ENCODE results near the gene ADM2.
"Not testable (repeated sequence)": the region's sequence is repeated elsewhere in the genome, so short reads cannot be mapped to it uniquely, and the experiment has no call there.

The ADM2 gene

DNA sequence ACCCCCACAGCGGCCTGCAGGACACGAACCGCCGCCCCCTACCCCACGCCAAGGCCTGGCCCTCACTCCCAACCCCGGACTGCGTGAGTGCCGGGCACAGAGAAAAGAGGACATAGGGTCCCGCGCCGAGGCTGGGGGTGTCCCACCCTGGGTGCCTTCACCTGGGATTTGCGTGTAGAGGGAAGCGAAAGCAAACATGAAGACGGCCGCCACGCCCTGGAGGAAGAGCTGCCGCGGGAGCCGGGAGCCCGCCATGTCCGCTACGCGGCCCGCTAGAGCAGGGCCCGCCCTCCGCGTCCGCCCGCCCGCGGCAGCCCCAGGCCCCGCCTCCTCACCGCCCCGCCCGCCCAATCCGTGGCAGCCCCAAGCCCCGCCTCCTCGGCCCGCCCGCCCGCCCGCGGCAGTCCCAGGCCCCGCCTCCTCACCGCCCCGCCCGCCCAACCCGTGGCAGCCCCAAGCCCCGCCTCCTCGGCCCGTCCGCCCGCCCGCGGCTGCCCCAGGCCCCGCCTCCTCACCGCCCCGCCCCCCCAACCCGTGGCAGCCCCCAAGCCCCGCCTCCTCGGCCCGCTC, 26.2 kb downstream of the ADM2 start, which contains the start of gene LMF2:
Gene LMF2, minus strand, starts transcription at position 282 of the 570 bp plus-strand sequence. Its CDS starts 27 bp downstream, at position 255.
- H3K4me3 ChIP-seq (ENCODE audit: low read length), result peak within 1 kb of the TSS; percentile 87

DNA sequence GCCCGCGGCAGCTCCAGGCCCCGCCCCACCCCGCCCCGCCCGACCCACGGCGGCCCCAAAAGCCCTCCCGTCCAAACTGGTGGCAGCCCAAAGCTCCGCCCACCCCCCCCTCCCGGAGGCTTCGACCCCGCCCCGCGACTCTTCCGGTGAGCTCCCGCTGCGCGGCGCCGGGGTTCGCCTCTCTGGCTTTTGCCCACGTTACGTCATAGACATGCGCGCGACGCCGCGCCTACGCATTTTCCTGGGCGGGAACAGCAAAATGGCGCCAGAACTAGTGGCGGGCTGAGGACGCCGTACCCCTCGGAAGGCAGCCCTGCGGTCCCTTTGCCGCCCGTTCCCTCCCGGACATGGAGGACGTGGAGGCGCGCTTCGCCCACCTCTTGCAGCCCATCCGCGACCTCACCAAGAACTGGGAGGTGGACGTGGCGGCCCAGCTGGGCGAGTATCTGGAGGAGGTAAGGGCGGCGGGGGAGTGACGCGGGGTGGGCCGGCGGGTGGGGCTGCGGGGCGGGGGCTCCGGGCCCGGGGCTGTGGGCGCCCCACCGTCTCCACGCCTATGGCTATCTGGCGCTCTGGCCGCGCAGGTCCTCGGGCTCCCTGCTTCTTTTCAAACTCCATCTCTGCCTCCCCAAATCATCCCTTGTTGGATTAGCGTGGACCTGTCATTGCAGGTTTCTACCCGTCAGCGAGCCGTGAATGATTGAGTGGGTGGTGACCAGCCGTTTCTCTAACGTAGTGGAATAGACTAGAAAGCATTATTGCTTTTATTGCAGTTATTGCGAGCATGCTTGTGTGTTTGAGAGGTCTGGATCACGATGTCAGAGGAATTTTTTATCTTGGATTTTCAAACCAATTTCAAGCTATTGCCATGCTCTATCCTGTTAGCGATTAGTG, 26.9 kb downstream of the ADM2 start, which contains the start of gene NCAPH2:
Gene NCAPH2, plus strand, starts transcription at position 234 of the 894 bp plus-strand sequence. Its CDS starts 114 bp downstream, at position 348.
- TF ChIP-seq ZNF274 (IDR thresholded peaks at IDR 0.05; ENCODE audit: low read depth, low read length), result no peak
- H3K4me3 ChIP-seq (ENCODE audit: low read length), result peak within 1 kb of the TSS; percentile 87

More for the DNA sequence above, 26.2 kb downstream of the ADM2 start, which contains the start of gene LMF2:
- TF ChIP-seq ZNF274 (IDR thresholded peaks at IDR 0.05; ENCODE audit: low read depth, low read length), result no peak

- no peak for TF ChIP-seq ZNF274 (IDR thresholded peaks at IDR 0.05; ENCODE audit: low read depth, low read length)
- peak overlapping the region; percentile 87 for H3K4me3 ChIP-seq (ENCODE audit: low read length)
These were observed 27.6 kb downstream of the ADM2 start for GRCh38 chr22:50508897-50509296.

- no peak for TF ChIP-seq ZNF274 (IDR thresholded peaks at IDR 0.05; ENCODE audit: low read depth, low read length)
These were observed 31.8 kb downstream of the ADM2 start for GRCh38 chr22:50513175-50513574.

GRCh38 chr22:50516068-50516467, 34.7 kb downstream of the ADM2 start:
- H3K4me3 ChIP-seq (ENCODE audit: low read length), result no peak overlapping the region
- no peak for TF ChIP-seq ZNF274 (IDR thresholded peaks at IDR 0.05; ENCODE audit: low read depth, low read length)

More at GRCh38 chr22:50513175-50513574, 31.8 kb downstream of the ADM2 start:
- H3K4me3 ChIP-seq (ENCODE audit: low read length), result no peak overlapping the region

- no peak for TF ChIP-seq ZNF274 (IDR thresholded peaks at IDR 0.05; ENCODE audit: low read depth, low read length)
- H3K4me3 ChIP-seq (ENCODE audit: low read length), result no peak overlapping the region
These were observed 35.5 kb downstream of the ADM2 start for GRCh38 chr22:50516891-50517290.

GRCh38 chr22:50517495-50518260, 36.3 kb downstream of the ADM2 start:
- no peak for TF ChIP-seq ZNF274 (IDR thresholded peaks at IDR 0.05; ENCODE audit: low read depth, low read length)
- H3K4me3 ChIP-seq (ENCODE audit: low read length), result no peak overlapping the region

DNA sequence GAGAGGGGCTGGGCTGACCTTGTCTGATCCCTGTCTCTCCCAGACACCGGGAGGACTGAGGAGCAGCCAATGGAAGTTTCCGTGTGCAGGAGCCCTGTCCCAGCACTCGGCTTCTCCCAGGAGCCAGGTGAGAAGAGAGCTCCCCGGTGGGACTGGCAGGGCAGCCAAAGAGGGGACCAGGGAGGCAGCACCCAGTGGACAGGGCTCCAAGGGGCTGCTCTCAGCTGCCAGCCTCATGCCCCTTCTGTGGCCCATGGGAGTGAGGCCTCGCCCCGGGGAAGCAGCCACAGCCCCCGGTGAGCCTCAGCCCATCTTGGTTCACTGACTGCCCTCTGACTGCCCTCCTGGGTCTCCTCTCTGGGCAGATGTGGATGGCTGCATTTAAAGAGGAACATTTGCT, 37.3 kb downstream of the ADM2 start:
- no peak overlapping the region for H3K4me3 ChIP-seq (ENCODE audit: low read length)
- TF ChIP-seq ZNF274 (IDR thresholded peaks at IDR 0.05; ENCODE audit: low read depth, low read length), result no peak

GRCh38 chr22:50519151-50519550, 37.8 kb downstream of the ADM2 start:
- H3K4me3 ChIP-seq (ENCODE audit: low read length), result no peak overlapping the region

GRCh38 chr22:50520184-50520583, 38.8 kb downstream of the ADM2 start:
- not testable (repeated sequence) for H3K4me3 ChIP-seq (ENCODE audit: low read length)

More at GRCh38 chr22:50519151-50519550, 37.8 kb downstream of the ADM2 start:
- TF ChIP-seq ZNF274 (IDR thresholded peaks at IDR 0.05; ENCODE audit: low read depth, low read length), result no peak

DNA sequence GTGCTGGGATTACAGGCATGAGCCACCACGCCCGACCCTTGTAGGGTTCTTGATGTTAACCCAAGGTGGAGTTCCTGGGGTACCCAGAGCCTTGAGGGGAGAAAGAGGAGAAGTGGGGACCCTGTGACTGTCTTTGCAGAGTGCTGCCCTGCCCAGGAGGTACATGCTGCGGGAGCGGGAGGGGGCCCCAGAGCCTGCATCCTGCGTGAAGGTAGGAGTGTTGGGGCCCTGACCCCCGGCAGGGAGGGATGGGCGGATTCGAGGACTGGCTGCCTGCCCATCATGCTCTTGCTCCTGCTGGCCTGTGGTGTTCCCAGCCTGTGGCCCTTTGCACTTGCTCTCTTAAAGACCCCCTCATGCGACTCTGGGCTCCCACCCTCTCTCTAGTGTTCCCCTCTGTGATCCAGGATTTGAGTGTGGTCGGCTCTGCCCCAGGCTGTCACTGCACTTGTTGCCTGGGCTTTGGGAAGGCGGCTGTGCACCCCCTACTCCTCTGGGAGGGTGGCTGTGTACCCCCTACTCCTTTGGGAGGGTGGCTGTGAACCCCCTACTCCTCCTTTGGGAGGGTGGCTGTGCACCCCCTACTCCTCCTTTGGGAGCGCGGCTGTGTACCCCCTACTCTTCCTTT, 39.6 kb downstream of the ADM2 start:
- TF ChIP-seq ZNF274 (IDR thresholded peaks at IDR 0.05; ENCODE audit: low read depth, low read length), result no peak
- no peak overlapping the region for H3K4me3 ChIP-seq (ENCODE audit: low read length)

DNA sequence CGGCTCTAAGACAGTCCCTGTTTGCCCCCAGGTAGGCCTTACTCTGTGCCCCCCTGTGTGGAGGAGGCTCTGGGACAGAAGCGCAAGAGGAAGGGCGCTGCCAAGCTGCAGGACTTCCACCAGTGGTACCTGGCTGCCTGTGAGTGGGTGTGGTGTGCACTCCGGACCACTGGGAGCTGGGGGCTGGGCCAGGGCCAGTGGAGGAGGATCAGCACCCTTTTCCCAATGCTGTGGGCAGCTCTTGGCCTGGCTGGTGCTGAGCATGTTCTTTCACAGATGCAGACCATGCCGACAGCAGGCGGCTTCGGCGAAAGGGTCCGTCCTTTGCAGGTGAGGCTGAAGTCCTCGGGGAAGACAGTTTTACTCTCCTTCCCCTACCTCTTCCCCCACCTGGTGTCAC, 40.4 kb downstream of the ADM2 start:
- no peak for TF ChIP-seq ZNF274 (IDR thresholded peaks at IDR 0.05; ENCODE audit: low read depth, low read length)
- no peak overlapping the region for H3K4me3 ChIP-seq (ENCODE audit: low read length)

GRCh38 chr22:50522208-50522805, 41.0 kb downstream of the ADM2 start:
- H3K4me3 ChIP-seq (ENCODE audit: low read length), result no peak overlapping the region
- no peak for TF ChIP-seq ZNF274 (IDR thresholded peaks at IDR 0.05; ENCODE audit: low read depth, low read length)
